Measurements from ENCODE around the gene ABI1.

Gene ABI1

GRCh38 chr10:26730552-26730951, 130.2 kb downstream of the ABI1 start:
- H4K20me1 ChIP-seq (ENCODE audit: insufficient read depth): 0 out of 2 replicates have a peak, but pooled peaks cover 3% of the 10 kb centered on the region
- H3K36me3 ChIP-seq (ENCODE audit: insufficient read depth): peaks cover 4% of the 10 kb centered on the region; the same call in 1 of the 2 replicates

GRCh38 chr10:26729395-26729794, 131.4 kb downstream of the ABI1 start:
- Histone ChIP-seq H3K4me3 (IDR thresholded peaks at IDR 0.05; ENCODE audit: insufficient read depth, low read depth, low read length) (no peak overlapping the region), H3K79me2 (ENCODE audit: insufficient read depth, low read depth) (no peaks in the 10 kb centered on the region), H3K36me3 (ENCODE audit: insufficient read depth) (peaks cover 4% of the 10 kb centered on the region; the same call in 1 of the 2 replicates), H3K9ac (no peak overlapping the region), H2AFZ (ENCODE audit: low read depth) (no peak overlapping the region), H3K27me3 (ENCODE audit: insufficient read depth, low read depth) (no peaks in the 10 kb centered on the region), H3K4me2 (no peak overlapping the region), H3K4me1 (ENCODE audit: low read depth, poor library complexity, severe bottlenecking) (peaks cover 5% of the 10 kb centered on the region), H4K20me1 (ENCODE audit: insufficient read depth) (0 out of 2 replicates have a peak, but pooled peaks cover 6% of the 10 kb centered on the region), H3K27ac (no peak overlapping the region)
- TF ChIP-seq, protein P1, sequence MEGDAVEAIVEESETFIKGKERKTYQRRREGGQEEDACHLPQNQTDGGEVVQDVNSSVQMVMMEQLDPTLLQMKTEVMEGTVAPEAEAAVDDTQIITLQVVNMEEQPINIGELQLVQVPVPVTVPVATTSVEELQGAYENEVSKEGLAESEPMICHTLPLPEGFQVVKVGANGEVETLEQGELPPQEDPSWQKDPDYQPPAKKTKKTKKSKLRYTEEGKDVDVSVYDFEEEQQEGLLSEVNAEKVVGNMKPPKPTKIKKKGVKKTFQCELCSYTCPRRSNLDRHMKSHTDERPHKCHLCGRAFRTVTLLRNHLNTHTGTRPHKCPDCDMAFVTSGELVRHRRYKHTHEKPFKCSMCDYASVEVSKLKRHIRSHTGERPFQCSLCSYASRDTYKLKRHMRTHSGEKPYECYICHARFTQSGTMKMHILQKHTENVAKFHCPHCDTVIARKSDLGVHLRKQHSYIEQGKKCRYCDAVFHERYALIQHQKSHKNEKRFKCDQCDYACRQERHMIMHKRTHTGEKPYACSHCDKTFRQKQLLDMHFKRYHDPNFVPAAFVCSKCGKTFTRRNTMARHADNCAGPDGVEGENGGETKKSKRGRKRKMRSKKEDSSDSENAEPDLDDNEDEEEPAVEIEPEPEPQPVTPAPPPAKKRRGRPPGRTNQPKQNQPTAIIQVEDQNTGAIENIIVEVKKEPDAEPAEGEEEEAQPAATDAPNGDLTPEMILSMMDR (conservative IDR thresholded peaks at IDR 0.05; ENCODE audit: low read depth, low read length): 0 out of 2 replicates have a peak, but pooled peaks have one; percentile 5

More at GRCh38 chr10:26730552-26730951, 130.2 kb downstream of the ABI1 start:
- TF ChIP-seq, protein P1 (conservative IDR thresholded peaks at IDR 0.05; ENCODE audit: low read depth, low read length): no peak
- H3K4me3 ChIP-seq (IDR thresholded peaks at IDR 0.05; ENCODE audit: insufficient read depth, low read depth, low read length): no peak overlapping the region
- H3K4me2 ChIP-seq: no peak overlapping the region
- H3K27ac ChIP-seq: no peak overlapping the region
- H3K79me2 ChIP-seq (ENCODE audit: insufficient read depth, low read depth): no peaks in the 10 kb centered on the region
- H3K4me1 ChIP-seq (ENCODE audit: low read depth, poor library complexity, severe bottlenecking): peaks cover 9% of the 10 kb centered on the region
- no peak overlapping the region for H2AFZ ChIP-seq (ENCODE audit: low read depth)
- H3K27me3 ChIP-seq (ENCODE audit: insufficient read depth, low read depth): no peaks in the 10 kb centered on the region
- no peak overlapping the region for H3K9ac ChIP-seq

DNA sequence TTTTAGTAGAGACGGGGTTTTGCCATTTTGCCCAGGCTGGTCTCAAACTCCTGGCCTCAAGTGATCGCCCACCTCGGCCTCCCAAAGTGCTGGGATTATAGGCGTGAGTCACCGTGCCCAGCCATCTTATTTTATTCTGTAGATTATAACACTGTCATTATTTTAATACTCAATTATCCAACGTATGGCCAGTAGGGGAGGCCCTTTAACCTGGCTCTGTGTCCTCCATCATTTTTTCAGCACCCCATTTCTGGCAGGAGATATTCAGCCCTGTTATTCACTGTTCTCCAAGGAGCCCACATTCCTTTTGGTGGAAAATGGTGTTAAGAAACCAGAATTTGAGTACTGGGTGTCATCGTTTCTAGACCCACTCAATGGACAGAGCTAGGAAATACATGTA, 131.8 kb downstream of the ABI1 start:
- Histone ChIP-seq H3K79me2 (ENCODE audit: insufficient read depth, low read depth) (no peaks in the 10 kb centered on the region), H3K27ac (no peak overlapping the region), H3K36me3 (ENCODE audit: insufficient read depth) (peaks cover 4% of the 10 kb centered on the region; the same call in 1 of the 2 replicates)

DNA sequence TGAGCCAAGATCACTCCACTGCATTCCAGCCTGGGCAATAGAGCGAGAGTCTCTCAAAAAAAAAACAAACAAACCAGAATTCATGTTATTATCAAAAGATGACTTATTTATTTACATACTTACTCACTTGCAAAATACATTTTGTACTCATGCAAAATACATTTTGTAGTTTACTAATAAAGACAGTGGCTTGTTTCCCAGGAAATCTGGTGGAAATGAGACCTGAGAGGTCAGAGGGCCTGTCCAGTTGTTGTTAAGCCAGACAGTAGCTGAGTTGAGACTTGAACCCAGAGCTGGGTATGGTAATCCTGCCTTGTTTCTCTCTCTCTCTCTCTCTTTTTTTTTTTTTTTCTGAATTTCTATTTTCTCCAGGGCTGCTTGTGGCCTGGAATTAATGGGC, 133.8 kb downstream of the ABI1 start:
- H3K4me2 ChIP-seq: no peak overlapping the region
- TF ChIP-seq, protein P1 (conservative IDR thresholded peaks at IDR 0.05; ENCODE audit: low read depth, low read length): no peak
- peaks cover 9% of the 10 kb centered on the region; the same call in 1 of the 2 replicates for H3K36me3 ChIP-seq (ENCODE audit: insufficient read depth)
- no peak overlapping the region for H3K4me3 ChIP-seq (IDR thresholded peaks at IDR 0.05; ENCODE audit: insufficient read depth, low read depth, low read length)
- H3K4me1 ChIP-seq (ENCODE audit: low read depth, poor library complexity, severe bottlenecking): peaks cover 5% of the 10 kb centered on the region
- no peaks in the 10 kb centered on the region for H3K27me3 ChIP-seq (ENCODE audit: insufficient read depth, low read depth)
- H4K20me1 ChIP-seq (ENCODE audit: insufficient read depth): 0 out of 2 replicates have a peak, but pooled peaks cover 6% of the 10 kb centered on the region
- H2AFZ ChIP-seq (ENCODE audit: low read depth): no peak overlapping the region
- no peaks in the 10 kb centered on the region for H3K79me2 ChIP-seq (ENCODE audit: insufficient read depth, low read depth)
- H3K27ac ChIP-seq: no peak overlapping the region
- H3K9ac ChIP-seq: no peak overlapping the region

More for the DNA sequence above, 131.8 kb downstream of the ABI1 start:
- H3K9ac ChIP-seq: no peak overlapping the region
- H2AFZ ChIP-seq (ENCODE audit: low read depth): no peak overlapping the region
- TF ChIP-seq, protein P1 (conservative IDR thresholded peaks at IDR 0.05; ENCODE audit: low read depth, low read length): 0 out of 2 replicates have a peak, but pooled peaks have one; percentile 12
- 0 out of 2 replicates have a peak, but pooled peaks cover 6% of the 10 kb centered on the region for H4K20me1 ChIP-seq (ENCODE audit: insufficient read depth)
- H3K4me1 ChIP-seq (ENCODE audit: low read depth, poor library complexity, severe bottlenecking): peaks cover 5% of the 10 kb centered on the region
- no peak overlapping the region for H3K4me2 ChIP-seq
- no peaks in the 10 kb centered on the region for H3K27me3 ChIP-seq (ENCODE audit: insufficient read depth, low read depth)
- H3K4me3 ChIP-seq (IDR thresholded peaks at IDR 0.05; ENCODE audit: insufficient read depth, low read depth, low read length): no peak overlapping the region

All from KMS-11 (cell line).